ENCODE measurements around the gene FUCA1. TPM values are rescaled to one million over a fixed set of nuclear protein-coding genes. Genes with fewer than 3 reads are reported as not detected.

The FUCA1 gene
- total RNA-seq, 1 donor from 2014 or later: 8.8 TPM

DNA sequence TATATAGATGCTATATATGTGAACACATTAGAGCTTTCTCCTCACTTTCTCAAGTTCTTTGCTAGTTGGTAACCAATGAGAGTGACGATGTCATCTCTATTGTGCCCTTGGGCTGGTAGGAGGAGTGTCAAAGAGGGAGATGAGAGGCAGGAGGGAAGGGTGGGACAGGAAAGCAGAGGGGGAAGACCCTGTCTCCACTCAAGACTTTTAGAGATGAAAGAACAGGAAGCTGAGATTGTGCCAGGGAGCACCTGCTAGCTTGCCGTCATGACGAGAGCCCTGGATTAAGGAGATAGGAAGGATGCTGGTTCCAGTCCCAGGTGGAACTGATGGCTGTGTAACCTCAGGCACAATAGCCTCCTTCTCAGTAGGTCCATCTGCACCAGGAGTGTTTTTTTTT, 28.4 kb upstream of the FUCA1 start:
- TF ChIP-seq, protein P1, sequence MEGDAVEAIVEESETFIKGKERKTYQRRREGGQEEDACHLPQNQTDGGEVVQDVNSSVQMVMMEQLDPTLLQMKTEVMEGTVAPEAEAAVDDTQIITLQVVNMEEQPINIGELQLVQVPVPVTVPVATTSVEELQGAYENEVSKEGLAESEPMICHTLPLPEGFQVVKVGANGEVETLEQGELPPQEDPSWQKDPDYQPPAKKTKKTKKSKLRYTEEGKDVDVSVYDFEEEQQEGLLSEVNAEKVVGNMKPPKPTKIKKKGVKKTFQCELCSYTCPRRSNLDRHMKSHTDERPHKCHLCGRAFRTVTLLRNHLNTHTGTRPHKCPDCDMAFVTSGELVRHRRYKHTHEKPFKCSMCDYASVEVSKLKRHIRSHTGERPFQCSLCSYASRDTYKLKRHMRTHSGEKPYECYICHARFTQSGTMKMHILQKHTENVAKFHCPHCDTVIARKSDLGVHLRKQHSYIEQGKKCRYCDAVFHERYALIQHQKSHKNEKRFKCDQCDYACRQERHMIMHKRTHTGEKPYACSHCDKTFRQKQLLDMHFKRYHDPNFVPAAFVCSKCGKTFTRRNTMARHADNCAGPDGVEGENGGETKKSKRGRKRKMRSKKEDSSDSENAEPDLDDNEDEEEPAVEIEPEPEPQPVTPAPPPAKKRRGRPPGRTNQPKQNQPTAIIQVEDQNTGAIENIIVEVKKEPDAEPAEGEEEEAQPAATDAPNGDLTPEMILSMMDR (IDR thresholded peaks at IDR 0.05; ENCODE audit: partially characterized antibody, unreplicated experiment): no peak
- peaks cover 2% of the 10 kb centered on the region for H3K4me1 Mint-ChIP-seq (ENCODE audit: low read depth, unreplicated experiment)
- H3K9me3 Mint-ChIP-seq (ENCODE audit: unreplicated experiment): no peaks in the 10 kb centered on the region
- no peak overlapping the region for H3K4me3 Mint-ChIP-seq (ENCODE audit: unreplicated experiment)
- no peak overlapping the region for H3K27ac Mint-ChIP-seq (ENCODE audit: unreplicated experiment)
- peaks cover 15% of the 10 kb centered on the region for H3K27me3 Mint-ChIP-seq (ENCODE audit: unreplicated experiment)
- peaks cover 9% of the 10 kb centered on the region for H3K36me3 Mint-ChIP-seq (ENCODE audit: unreplicated experiment)
- no peak for DNase-seq

DNA sequence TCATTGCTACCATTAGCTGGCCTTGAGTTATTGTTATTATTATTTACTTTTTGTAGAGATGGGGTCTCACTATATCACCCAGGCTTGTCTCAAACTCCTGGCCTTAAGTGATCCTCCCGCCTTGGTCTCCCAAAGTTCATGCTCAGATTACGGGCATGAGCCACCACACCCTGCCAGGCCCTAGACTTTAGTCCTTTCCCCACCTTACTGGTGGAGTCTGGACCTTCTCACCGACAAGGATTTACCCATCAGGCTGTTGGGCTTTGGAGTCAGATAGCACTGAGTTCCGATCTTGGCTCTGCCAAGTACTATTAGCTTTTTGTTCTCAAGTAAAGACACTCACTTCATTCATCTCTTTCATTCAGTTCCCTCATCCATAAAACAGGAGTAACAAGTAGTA, 27.9 kb upstream of the FUCA1 start:
- peaks cover 4% of the 10 kb centered on the region for H3K36me3 Mint-ChIP-seq (ENCODE audit: unreplicated experiment)

DNA sequence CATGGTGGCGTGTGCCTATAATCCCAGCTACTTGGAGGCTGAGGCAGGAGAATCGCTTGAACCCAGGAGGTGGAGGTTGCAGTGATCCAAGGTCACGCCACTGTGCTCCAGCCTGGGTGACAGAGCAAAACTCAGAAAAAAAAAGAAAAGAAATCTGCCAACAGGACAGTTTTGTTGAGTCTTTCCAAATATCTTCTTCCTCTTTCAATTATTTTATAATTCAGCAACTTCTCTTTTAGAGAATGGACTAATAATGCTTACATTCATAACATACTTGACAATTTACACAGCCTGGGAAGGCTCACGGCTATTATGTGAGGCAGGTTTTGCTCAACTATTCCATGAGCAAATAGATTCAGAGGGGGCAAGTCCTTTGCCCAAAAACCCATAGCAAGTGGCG, 27.0 kb upstream of the FUCA1 start:
- H3K4me1 Mint-ChIP-seq (ENCODE audit: low read depth, unreplicated experiment): no peaks in the 10 kb centered on the region
- H3K27me3 Mint-ChIP-seq (ENCODE audit: unreplicated experiment): peaks cover 4% of the 10 kb centered on the region
- H3K36me3 Mint-ChIP-seq (ENCODE audit: unreplicated experiment): no peaks in the 10 kb centered on the region
- H3K9me3 Mint-ChIP-seq (ENCODE audit: unreplicated experiment): no peaks in the 10 kb centered on the region
- TF ChIP-seq, protein P1 (IDR thresholded peaks at IDR 0.05; ENCODE audit: partially characterized antibody, unreplicated experiment): no peak
- DNase-seq: no peak
- H3K27ac Mint-ChIP-seq (ENCODE audit: unreplicated experiment): no peak overlapping the region
- no peak overlapping the region for H3K4me3 Mint-ChIP-seq (ENCODE audit: unreplicated experiment)

More for the DNA sequence above, 27.9 kb upstream of the FUCA1 start:
- TF ChIP-seq, protein P1 (IDR thresholded peaks at IDR 0.05; ENCODE audit: partially characterized antibody, unreplicated experiment): no peak
- no peaks in the 10 kb centered on the region for H3K9me3 Mint-ChIP-seq (ENCODE audit: unreplicated experiment)
- H3K4me1 Mint-ChIP-seq (ENCODE audit: low read depth, unreplicated experiment): peaks cover 2% of the 10 kb centered on the region
- H3K27me3 Mint-ChIP-seq (ENCODE audit: unreplicated experiment): peaks cover 10% of the 10 kb centered on the region
- H3K4me3 Mint-ChIP-seq (ENCODE audit: unreplicated experiment): no peak overlapping the region
- DNase-seq: no peak
- H3K27ac Mint-ChIP-seq (ENCODE audit: unreplicated experiment): no peak overlapping the region

DNA sequence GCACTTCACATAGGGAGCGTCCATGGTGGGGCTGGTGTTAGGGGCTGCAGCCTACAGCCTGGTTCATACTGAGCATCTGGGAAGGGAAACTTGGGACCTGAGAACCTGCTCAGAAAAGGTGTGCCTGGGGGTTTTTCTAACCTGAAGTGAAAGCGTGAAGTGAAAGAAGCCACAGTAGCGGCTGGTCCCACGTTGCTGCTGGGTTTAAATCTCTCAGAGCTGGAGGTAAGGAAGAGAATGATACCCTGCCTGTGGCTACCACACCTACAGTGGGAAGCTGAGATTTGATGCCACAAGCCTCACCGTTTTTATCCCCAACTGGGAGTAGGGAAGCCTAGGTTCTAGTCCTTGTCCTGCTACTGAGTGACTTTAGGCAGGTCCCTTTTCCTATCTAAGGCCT, 21.0 kb upstream of the FUCA1 start:
- H3K4me1 Mint-ChIP-seq (ENCODE audit: low read depth, unreplicated experiment): no peaks in the 10 kb centered on the region
- TF ChIP-seq, protein P1 (IDR thresholded peaks at IDR 0.05; ENCODE audit: partially characterized antibody, unreplicated experiment): no peak

DNA sequence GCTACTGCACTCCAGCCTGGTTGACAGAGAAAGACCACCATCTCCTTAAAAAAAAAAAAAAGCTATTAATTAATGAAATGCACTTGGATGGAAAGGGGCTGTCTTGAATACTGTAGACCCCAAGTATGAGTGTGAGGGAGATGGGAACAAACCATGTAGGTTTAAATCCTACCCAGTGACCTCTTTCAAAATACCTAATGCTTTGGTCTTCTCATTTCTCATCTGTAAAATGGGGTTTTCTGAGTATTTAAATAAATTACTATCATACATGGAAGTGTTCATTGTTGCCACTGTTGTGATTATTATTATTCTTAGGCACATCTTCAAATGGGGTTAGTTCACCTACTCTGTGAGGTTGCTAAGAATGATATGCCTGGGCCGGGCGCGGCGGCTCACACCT, 17.1 kb upstream of the FUCA1 start:
- TF ChIP-seq, protein P1 (IDR thresholded peaks at IDR 0.05; ENCODE audit: partially characterized antibody, unreplicated experiment): no peak
- Mint-ChIP-seq H3K27me3 (ENCODE audit: unreplicated experiment) (peaks cover 2% of the 10 kb centered on the region), H3K4me1 (ENCODE audit: low read depth, unreplicated experiment) (no peaks in the 10 kb centered on the region), H3K9me3 (ENCODE audit: unreplicated experiment) (no peaks in the 10 kb centered on the region), H3K4me3 (ENCODE audit: unreplicated experiment) (no peak overlapping the region), H3K27ac (ENCODE audit: unreplicated experiment) (no peak overlapping the region), H3K36me3 (ENCODE audit: unreplicated experiment) (no peaks in the 10 kb centered on the region)
- no peak for DNase-seq

More for the DNA sequence above, 21.0 kb upstream of the FUCA1 start:
- Mint-ChIP-seq H3K27ac (ENCODE audit: unreplicated experiment) (no peak overlapping the region), H3K9me3 (ENCODE audit: unreplicated experiment) (no peaks in the 10 kb centered on the region), H3K36me3 (ENCODE audit: unreplicated experiment) (no peaks in the 10 kb centered on the region), H3K27me3 (ENCODE audit: unreplicated experiment) (peaks cover 2% of the 10 kb centered on the region), H3K4me3 (ENCODE audit: unreplicated experiment) (no peak overlapping the region)
- no peak for DNase-seq

Measured in glutamatergic neuron (in vitro differentiated cells).